ENCODE data around the gene DCAF8L1. TPM values are rescaled to one million over a fixed set of nuclear protein-coding genes. Genes with fewer than 3 reads are reported as not detected.
"Not testable (repeated sequence)": the region's sequence is repeated elsewhere in the genome, so short reads cannot be mapped to it uniquely, and the experiment has no call there.

The DCAF8L1 gene
- not detected for total RNA-seq

- Mint-ChIP-seq H3K4me1 (ENCODE audit: low read depth) (no peaks in the 10 kb centered on the region), H3K27me3 (ENCODE audit: low read depth) (no peaks in the 10 kb centered on the region), H3K9me3 (peaks cover 6% of the 10 kb centered on the region), H3K4me3 (no peak within 1 kb of the TSS), H3K36me3 (ENCODE audit: insufficient read depth) (no peaks in the 10 kb centered on the region)
- ATAC-seq (no peak), DNase-seq (no peak)
These were observed at the start of gene DCAF8L1 for GRCh38 chrX:27981349-27981748. Gene DCAF8L1, minus strand, starts transcription at chrX:27981449. Its CDS starts 115 bp downstream, at chrX:27981334.

- DNase-seq (no peak), ATAC-seq (no peak)
- no peaks in the 10 kb centered on the region for H3K4me1 Mint-ChIP-seq (ENCODE audit: low read depth)
- H3K27me3 Mint-ChIP-seq (ENCODE audit: low read depth), result no peaks in the 10 kb centered on the region
- no peak overlapping the region for H3K4me3 Mint-ChIP-seq
- H3K9me3 Mint-ChIP-seq, result no peaks in the 10 kb centered on the region
- no peaks in the 10 kb centered on the region for H3K36me3 Mint-ChIP-seq (ENCODE audit: insufficient read depth)
These were observed 41.1 kb upstream of the DCAF8L1 start for GRCh38 chrX:28022371-28022770.

GRCh38 chrX:28016823-28017222 is 35.6 kb upstream of the DCAF8L1 start:
- no peak overlapping the region for H3K4me3 Mint-ChIP-seq
- no peaks in the 10 kb centered on the region for H3K27me3 Mint-ChIP-seq (ENCODE audit: low read depth)
- H3K9me3 Mint-ChIP-seq, result no peaks in the 10 kb centered on the region
- no peaks in the 10 kb centered on the region for H3K4me1 Mint-ChIP-seq (ENCODE audit: low read depth)
- no peak for ATAC-seq
- DNase-seq, result no peak
- no peaks in the 10 kb centered on the region for H3K36me3 Mint-ChIP-seq (ENCODE audit: insufficient read depth)

- H3K4me1 Mint-ChIP-seq (ENCODE audit: low read depth), result no peaks in the 10 kb centered on the region
- no peak for ATAC-seq
- no peaks in the 10 kb centered on the region for H3K36me3 Mint-ChIP-seq (ENCODE audit: insufficient read depth)
- H3K27me3 Mint-ChIP-seq (ENCODE audit: low read depth), result no peaks in the 10 kb centered on the region
- DNase-seq, result no peak
- no peak overlapping the region for H3K4me3 Mint-ChIP-seq
- no peaks in the 10 kb centered on the region for H3K9me3 Mint-ChIP-seq
These were observed 34.7 kb upstream of the DCAF8L1 start for GRCh38 chrX:28015993-28016392.

GRCh38 chrX:28010875-28011274 is 29.6 kb upstream of the DCAF8L1 start:
- H3K36me3 Mint-ChIP-seq (ENCODE audit: insufficient read depth), result no peaks in the 10 kb centered on the region
- no peaks in the 10 kb centered on the region for H3K27me3 Mint-ChIP-seq (ENCODE audit: low read depth)
- no peak overlapping the region for H3K4me3 Mint-ChIP-seq
- H3K4me1 Mint-ChIP-seq (ENCODE audit: low read depth), result no peaks in the 10 kb centered on the region
- ATAC-seq, result no peak
- no peak for DNase-seq
- H3K9me3 Mint-ChIP-seq, result no peaks in the 10 kb centered on the region

- Mint-ChIP-seq H3K36me3 (ENCODE audit: insufficient read depth) (no peaks in the 10 kb centered on the region), H3K4me3 (no peak overlapping the region), H3K27me3 (ENCODE audit: low read depth) (no peaks in the 10 kb centered on the region), H3K9me3 (no peaks in the 10 kb centered on the region), H3K4me1 (ENCODE audit: low read depth) (no peaks in the 10 kb centered on the region)
- ATAC-seq (no peak), DNase-seq (no peak)
These were observed 17.4 kb upstream of the DCAF8L1 start for GRCh38 chrX:27998666-27999065.

- H3K4me3 Mint-ChIP-seq, result no peak overlapping the region
- no peaks in the 10 kb centered on the region for H3K27me3 Mint-ChIP-seq (ENCODE audit: low read depth)
These were observed 16.4 kb upstream of the DCAF8L1 start for GRCh38 chrX:27997622-27998021.

GRCh38 chrX:27996132-27996531 is 14.9 kb upstream of the DCAF8L1 start:
- DNase-seq, result no peak

More at GRCh38 chrX:27997622-27998021, 16.4 kb upstream of the DCAF8L1 start:
- no peaks in the 10 kb centered on the region for H3K36me3 Mint-ChIP-seq (ENCODE audit: insufficient read depth)
- no peaks in the 10 kb centered on the region for H3K9me3 Mint-ChIP-seq
- H3K4me1 Mint-ChIP-seq (ENCODE audit: low read depth), result no peaks in the 10 kb centered on the region
- ATAC-seq (no peak), DNase-seq (no peak)

GRCh38 chrX:27995611-27996010 is 14.4 kb upstream of the DCAF8L1 start:
- Mint-ChIP-seq H3K4me1 (ENCODE audit: low read depth) (no peaks in the 10 kb centered on the region), H3K27me3 (ENCODE audit: low read depth) (no peaks in the 10 kb centered on the region), H3K4me3 (no peak overlapping the region), H3K9me3 (no peaks in the 10 kb centered on the region), H3K36me3 (ENCODE audit: insufficient read depth) (no peaks in the 10 kb centered on the region)
- ATAC-seq, result no peak
- no peak for DNase-seq

More at GRCh38 chrX:27996132-27996531, 14.9 kb upstream of the DCAF8L1 start:
- Mint-ChIP-seq H3K27me3 (ENCODE audit: low read depth) (no peaks in the 10 kb centered on the region), H3K36me3 (ENCODE audit: insufficient read depth) (no peaks in the 10 kb centered on the region), H3K4me1 (ENCODE audit: low read depth) (no peaks in the 10 kb centered on the region), H3K9me3 (no peaks in the 10 kb centered on the region), H3K4me3 (no peak overlapping the region)
- no peak for ATAC-seq

- H3K36me3 Mint-ChIP-seq (ENCODE audit: insufficient read depth), result no peaks in the 10 kb centered on the region
- H3K4me3 Mint-ChIP-seq, result no peak overlapping the region
These were observed 6.8 kb upstream of the DCAF8L1 start for GRCh38 chrX:27987862-27988646.

GRCh38 chrX:27976934-27977333 is 4.3 kb downstream of the DCAF8L1 start:
- DNase-seq; H3K9me3 Mint-ChIP-seq; H3K4me1 Mint-ChIP-seq (ENCODE audit: low read depth); ATAC-seq; H3K36me3 Mint-ChIP-seq (ENCODE audit: insufficient read depth); H3K4me3 Mint-ChIP-seq; H3K27me3 Mint-ChIP-seq (ENCODE audit: low read depth): not testable (repeated sequence)

More at GRCh38 chrX:27987862-27988646, 6.8 kb upstream of the DCAF8L1 start:
- ATAC-seq, result no peak
- no peaks in the 10 kb centered on the region for H3K9me3 Mint-ChIP-seq
- no peaks in the 10 kb centered on the region for H3K4me1 Mint-ChIP-seq (ENCODE audit: low read depth)
- DNase-seq, result no peak
- H3K27me3 Mint-ChIP-seq (ENCODE audit: low read depth), result no peaks in the 10 kb centered on the region

GRCh38 chrX:27976284-27976683 is 5.0 kb downstream of the DCAF8L1 start:
- Mint-ChIP-seq H3K9me3 (peaks cover 9% of the 10 kb centered on the region), H3K27me3 (ENCODE audit: low read depth) (no peaks in the 10 kb centered on the region), H3K4me1 (ENCODE audit: low read depth) (no peaks in the 10 kb centered on the region), H3K36me3 (ENCODE audit: insufficient read depth) (no peaks in the 10 kb centered on the region), H3K4me3 (no peak overlapping the region)
- ATAC-seq (no peak), DNase-seq (no peak)

GRCh38 chrX:27968878-27969277 is 12.4 kb downstream of the DCAF8L1 start:
- ATAC-seq (no peak), DNase-seq (no peak)
- H3K4me1 Mint-ChIP-seq (ENCODE audit: low read depth), result no peaks in the 10 kb centered on the region
- H3K4me3 Mint-ChIP-seq, result no peak overlapping the region
- no peaks in the 10 kb centered on the region for H3K36me3 Mint-ChIP-seq (ENCODE audit: insufficient read depth)
- peaks cover 4% of the 10 kb centered on the region for H3K9me3 Mint-ChIP-seq
- H3K27me3 Mint-ChIP-seq (ENCODE audit: low read depth), result no peaks in the 10 kb centered on the region

- no peaks in the 10 kb centered on the region for H3K27me3 Mint-ChIP-seq (ENCODE audit: low read depth)
- H3K4me1 Mint-ChIP-seq (ENCODE audit: low read depth), result no peaks in the 10 kb centered on the region
- no peak for DNase-seq
- ATAC-seq, result no peak
- H3K9me3 Mint-ChIP-seq, result peaks cover 4% of the 10 kb centered on the region
- no peak overlapping the region for H3K4me3 Mint-ChIP-seq
- no peaks in the 10 kb centered on the region for H3K36me3 Mint-ChIP-seq (ENCODE audit: insufficient read depth)
These were observed 12.9 kb downstream of the DCAF8L1 start for GRCh38 chrX:27968352-27968751.

GRCh38 chrX:27966955-27967354 is 14.3 kb downstream of the DCAF8L1 start:
- no peaks in the 10 kb centered on the region for H3K4me1 Mint-ChIP-seq (ENCODE audit: low read depth)
- H3K36me3 Mint-ChIP-seq (ENCODE audit: insufficient read depth), result no peaks in the 10 kb centered on the region
- DNase-seq, result no peak
- no peaks in the 10 kb centered on the region for H3K27me3 Mint-ChIP-seq (ENCODE audit: low read depth)
- ATAC-seq, result no peak
- peaks cover 10% of the 10 kb centered on the region for H3K9me3 Mint-ChIP-seq
- no peak overlapping the region for H3K4me3 Mint-ChIP-seq

All from activated T-cell treated with anti-CD3 and anti-CD28 coated beads, Interleukin-2, amount 50 U/mL, for 4 hours (primary cell).